AG09319 (cell line): ENCODE data around the gene BEX1.
A peak's percentile ranks its signal among the peaks of the same experiment; 100 is the strongest.
"Not testable (repeated sequence)": the region's sequence is repeated elsewhere in the genome, so short reads cannot be mapped to it uniquely, and the experiment has no call there.

Experiments used
- DNase-seq: peaks from one replicate; pipeline ENCODE4 v3.0.0-alpha.2; 2010; ENCODE audit warnings: low read depth; ENCODE audit errors: extremely low read depth
- CTCF ChIP-seq: IDR thresholded peaks from 2 replicates; pipeline ENCODE4 v1.5.1; 2011; ENCODE audit warnings: low read depth, mild to moderate bottlenecking, inconsistent platforms, low read length, moderate library complexity

BEX1 gene

DNA sequence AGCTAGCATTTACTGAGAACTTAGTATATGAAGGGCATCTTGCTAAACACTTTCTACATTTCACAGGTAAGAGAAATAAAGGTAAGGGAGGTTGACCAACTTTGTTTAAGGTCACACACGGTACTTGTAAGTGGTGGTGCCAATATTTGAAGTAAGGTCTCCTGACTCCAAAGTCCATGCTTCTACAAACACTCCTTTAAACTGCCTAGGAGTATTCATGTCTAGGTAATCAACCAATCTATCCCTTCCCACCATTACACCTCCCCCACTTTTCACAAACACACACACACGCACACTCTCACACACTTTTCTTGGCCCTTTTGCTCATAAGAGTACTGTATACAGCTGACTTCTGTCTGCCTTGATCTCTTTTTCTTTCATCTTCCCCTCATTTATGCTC, 7.1 kb downstream of the BEX1 start:
- TF ChIP-seq CTCF, result no peak
- DNase-seq, result no peak

GRCh38 chrX:103052625-103053024, 11.3 kb downstream of the BEX1 start:
- no peak for DNase-seq
- no peak for TF ChIP-seq CTCF

DNA sequence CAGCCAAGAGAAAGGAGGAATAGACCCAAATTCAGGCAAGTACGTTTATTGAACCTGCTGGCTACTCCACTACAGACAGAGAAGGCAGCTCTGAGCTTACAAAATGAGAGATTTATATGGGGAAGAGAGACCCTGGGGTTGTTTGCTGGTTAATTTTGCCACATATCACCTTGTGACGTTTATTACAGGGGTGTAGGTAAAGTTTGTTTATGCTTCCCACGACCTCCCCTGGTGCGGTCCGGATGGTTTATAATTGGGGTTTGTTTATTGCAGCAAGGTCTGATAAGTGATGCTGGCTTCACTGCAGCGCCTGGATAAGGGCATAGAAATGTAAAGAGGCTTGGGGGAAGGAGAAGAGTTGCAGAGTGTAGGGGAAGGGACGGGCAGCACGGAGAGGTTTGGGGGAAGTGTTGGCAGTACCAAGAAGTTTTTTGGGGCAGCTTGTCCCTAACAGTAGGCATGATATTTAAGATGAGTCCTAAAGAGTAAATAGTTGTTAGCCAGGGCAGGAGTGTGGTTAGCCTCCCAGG, 12.6 kb downstream of the BEX1 start:
- no peak for DNase-seq

GRCh38 chrX:103033371-103033770, 30.6 kb downstream of the BEX1 start:
- not testable (repeated sequence) for DNase-seq

More for the DNA sequence above, 12.6 kb downstream of the BEX1 start:
- no peak for TF ChIP-seq CTCF

GRCh38 chrX:103017542-103017941, 46.4 kb downstream of the BEX1 start:
- DNase-seq, result no peak
- TF ChIP-seq CTCF, result peak; percentile 22

DNA sequence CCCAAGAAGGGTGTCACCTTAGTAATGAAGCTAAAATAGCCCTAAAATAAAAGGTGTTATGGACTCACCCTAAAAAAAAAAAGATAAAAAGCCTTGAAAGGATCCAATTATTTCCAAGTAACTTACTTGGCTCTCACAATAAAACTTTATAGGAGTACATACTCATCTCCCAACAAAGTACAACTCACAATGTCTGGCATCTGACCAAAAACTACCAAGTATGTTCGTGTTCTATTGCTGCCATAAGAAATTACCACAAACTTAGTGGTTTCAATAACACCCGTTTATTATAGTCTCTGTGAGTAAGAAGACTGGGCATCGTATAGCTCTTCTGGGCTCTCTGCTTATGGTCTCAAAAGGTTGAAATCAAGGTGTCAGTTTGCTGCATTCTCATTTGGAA, 51.0 kb downstream of the BEX1 start:
- TF ChIP-seq CTCF, result no peak
- DNase-seq, result no peak
